ENCODE results near the gene ARID4B. TPM values are rescaled to one million over a fixed set of nuclear protein-coding genes. Genes with fewer than 3 reads are reported as not detected.

The ARID4B gene, protein sequence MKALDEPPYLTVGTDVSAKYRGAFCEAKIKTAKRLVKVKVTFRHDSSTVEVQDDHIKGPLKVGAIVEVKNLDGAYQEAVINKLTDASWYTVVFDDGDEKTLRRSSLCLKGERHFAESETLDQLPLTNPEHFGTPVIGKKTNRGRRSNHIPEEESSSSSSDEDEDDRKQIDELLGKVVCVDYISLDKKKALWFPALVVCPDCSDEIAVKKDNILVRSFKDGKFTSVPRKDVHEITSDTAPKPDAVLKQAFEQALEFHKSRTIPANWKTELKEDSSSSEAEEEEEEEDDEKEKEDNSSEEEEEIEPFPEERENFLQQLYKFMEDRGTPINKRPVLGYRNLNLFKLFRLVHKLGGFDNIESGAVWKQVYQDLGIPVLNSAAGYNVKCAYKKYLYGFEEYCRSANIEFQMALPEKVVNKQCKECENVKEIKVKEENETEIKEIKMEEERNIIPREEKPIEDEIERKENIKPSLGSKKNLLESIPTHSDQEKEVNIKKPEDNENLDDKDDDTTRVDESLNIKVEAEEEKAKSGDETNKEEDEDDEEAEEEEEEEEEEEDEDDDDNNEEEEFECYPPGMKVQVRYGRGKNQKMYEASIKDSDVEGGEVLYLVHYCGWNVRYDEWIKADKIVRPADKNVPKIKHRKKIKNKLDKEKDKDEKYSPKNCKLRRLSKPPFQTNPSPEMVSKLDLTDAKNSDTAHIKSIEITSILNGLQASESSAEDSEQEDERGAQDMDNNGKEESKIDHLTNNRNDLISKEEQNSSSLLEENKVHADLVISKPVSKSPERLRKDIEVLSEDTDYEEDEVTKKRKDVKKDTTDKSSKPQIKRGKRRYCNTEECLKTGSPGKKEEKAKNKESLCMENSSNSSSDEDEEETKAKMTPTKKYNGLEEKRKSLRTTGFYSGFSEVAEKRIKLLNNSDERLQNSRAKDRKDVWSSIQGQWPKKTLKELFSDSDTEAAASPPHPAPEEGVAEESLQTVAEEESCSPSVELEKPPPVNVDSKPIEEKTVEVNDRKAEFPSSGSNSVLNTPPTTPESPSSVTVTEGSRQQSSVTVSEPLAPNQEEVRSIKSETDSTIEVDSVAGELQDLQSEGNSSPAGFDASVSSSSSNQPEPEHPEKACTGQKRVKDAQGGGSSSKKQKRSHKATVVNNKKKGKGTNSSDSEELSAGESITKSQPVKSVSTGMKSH (N-terminal part only)
- 43.7 and 49.3 TPM in 2 replicates for polyA plus RNA-seq
- polyA minus RNA-seq, result 139 and 183 TPM in 2 replicates

GRCh38 chr1:235327559-235328270 is at the start of gene ARID4B:
TSS of gene ARID4B (minus strand) at chr1:235328179. CDS start at chr1:235326919, 1,260 bp downstream.
- Histone ChIP-seq H3K9ac (ENCODE audit: low read length) (peak within 1 kb of the TSS; percentile 99), H3K4me2 (ENCODE audit: low read length) (peak within 1 kb of the TSS; percentile 87), H2AFZ (ENCODE audit: low read depth, low read length) (peak within 1 kb of the TSS; percentile 78), H4K20me1 (ENCODE audit: insufficient read depth) (peaks cover 16% of the 10 kb centered on the region), H3K9me3 (ENCODE audit: low read length) (no peaks in the 10 kb centered on the region), H3K79me2 (replicated peaks; ENCODE audit: insufficient read depth, low read length) (peaks cover 78% of the 10 kb centered on the region), H3K4me3 (ENCODE audit: low read length) (peak within 1 kb of the TSS; percentile 75), H3K9me2 (ENCODE audit: insufficient read depth, low read length) (no peaks in the 10 kb centered on the region), H3K36me3 (ENCODE audit: insufficient read depth, low read length) (no peaks in the 10 kb centered on the region), H3K27ac (ENCODE audit: low read length) (peak within 1 kb of the TSS; percentile 97), H3F3A (ENCODE audit: insufficient read depth, low read length, poor library complexity, severe bottlenecking) (no peaks in the 10 kb centered on the region), H3K27me3 (ENCODE audit: insufficient read depth, low read depth, low read length) (no peaks in the 10 kb centered on the region)
- TF ChIP-seq SMC3 (conservative IDR thresholded peaks at IDR 0.05; ENCODE audit: poor library complexity) (peak; percentile 20), TAF1 (IDR thresholded peaks at IDR 0.05; ENCODE audit: low read depth) (peak; percentile 70), RAD21 (conservative IDR thresholded peaks at IDR 0.05) (no peak), POLR2AphosphoS5 (IDR thresholded peaks at IDR 0.05) (peak; percentile 99), EP300 (conservative IDR thresholded peaks at IDR 0.05; ENCODE audit: poor library complexity, severe bottlenecking) (no peak), EZH2 (IDR thresholded peaks at IDR 0.05; ENCODE audit: borderline replicate concordance, insufficient read depth, low read length, poor library complexity, severe bottlenecking) (no peak), MXI1 (conservative IDR thresholded peaks at IDR 0.05; ENCODE audit: poor library complexity, severe bottlenecking) (peak; percentile 6)
- TF ChIP-seq, protein P1, sequence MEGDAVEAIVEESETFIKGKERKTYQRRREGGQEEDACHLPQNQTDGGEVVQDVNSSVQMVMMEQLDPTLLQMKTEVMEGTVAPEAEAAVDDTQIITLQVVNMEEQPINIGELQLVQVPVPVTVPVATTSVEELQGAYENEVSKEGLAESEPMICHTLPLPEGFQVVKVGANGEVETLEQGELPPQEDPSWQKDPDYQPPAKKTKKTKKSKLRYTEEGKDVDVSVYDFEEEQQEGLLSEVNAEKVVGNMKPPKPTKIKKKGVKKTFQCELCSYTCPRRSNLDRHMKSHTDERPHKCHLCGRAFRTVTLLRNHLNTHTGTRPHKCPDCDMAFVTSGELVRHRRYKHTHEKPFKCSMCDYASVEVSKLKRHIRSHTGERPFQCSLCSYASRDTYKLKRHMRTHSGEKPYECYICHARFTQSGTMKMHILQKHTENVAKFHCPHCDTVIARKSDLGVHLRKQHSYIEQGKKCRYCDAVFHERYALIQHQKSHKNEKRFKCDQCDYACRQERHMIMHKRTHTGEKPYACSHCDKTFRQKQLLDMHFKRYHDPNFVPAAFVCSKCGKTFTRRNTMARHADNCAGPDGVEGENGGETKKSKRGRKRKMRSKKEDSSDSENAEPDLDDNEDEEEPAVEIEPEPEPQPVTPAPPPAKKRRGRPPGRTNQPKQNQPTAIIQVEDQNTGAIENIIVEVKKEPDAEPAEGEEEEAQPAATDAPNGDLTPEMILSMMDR (IDR thresholded peaks at IDR 0.05; ENCODE audit: poor library complexity, severe bottlenecking), result no peak
- TF ChIP-seq, protein P2, sequence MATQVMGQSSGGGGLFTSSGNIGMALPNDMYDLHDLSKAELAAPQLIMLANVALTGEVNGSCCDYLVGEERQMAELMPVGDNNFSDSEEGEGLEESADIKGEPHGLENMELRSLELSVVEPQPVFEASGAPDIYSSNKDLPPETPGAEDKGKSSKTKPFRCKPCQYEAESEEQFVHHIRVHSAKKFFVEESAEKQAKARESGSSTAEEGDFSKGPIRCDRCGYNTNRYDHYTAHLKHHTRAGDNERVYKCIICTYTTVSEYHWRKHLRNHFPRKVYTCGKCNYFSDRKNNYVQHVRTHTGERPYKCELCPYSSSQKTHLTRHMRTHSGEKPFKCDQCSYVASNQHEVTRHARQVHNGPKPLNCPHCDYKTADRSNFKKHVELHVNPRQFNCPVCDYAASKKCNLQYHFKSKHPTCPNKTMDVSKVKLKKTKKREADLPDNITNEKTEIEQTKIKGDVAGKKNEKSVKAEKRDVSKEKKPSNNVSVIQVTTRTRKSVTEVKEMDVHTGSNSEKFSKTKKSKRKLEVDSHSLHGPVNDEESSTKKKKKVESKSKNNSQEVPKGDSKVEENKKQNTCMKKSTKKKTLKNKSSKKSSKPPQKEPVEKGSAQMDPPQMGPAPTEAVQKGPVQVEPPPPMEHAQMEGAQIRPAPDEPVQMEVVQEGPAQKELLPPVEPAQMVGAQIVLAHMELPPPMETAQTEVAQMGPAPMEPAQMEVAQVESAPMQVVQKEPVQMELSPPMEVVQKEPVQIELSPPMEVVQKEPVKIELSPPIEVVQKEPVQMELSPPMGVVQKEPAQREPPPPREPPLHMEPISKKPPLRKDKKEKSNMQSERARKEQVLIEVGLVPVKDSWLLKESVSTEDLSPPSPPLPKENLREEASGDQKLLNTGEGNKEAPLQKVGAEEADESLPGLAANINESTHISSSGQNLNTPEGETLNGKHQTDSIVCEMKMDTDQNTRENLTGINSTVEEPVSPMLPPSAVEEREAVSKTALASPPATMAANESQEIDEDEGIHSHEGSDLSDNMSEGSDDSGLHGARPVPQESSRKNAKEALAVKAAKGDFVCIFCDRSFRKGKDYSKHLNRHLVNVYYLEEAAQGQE (IDR thresholded peaks at IDR 0.05; ENCODE audit: borderline replicate concordance), result peak; percentile 93

Measured in neural cell (in vitro differentiated cells).